ENCODE results near the gene LMF1. TPM values are rescaled to one million over a fixed set of nuclear protein-coding genes. Genes with fewer than 3 reads are reported as not detected.

LMF1 gene
- total RNA-seq, 2 donors from 2014 or later, result 15.8 to 20.1 TPM

DNA sequence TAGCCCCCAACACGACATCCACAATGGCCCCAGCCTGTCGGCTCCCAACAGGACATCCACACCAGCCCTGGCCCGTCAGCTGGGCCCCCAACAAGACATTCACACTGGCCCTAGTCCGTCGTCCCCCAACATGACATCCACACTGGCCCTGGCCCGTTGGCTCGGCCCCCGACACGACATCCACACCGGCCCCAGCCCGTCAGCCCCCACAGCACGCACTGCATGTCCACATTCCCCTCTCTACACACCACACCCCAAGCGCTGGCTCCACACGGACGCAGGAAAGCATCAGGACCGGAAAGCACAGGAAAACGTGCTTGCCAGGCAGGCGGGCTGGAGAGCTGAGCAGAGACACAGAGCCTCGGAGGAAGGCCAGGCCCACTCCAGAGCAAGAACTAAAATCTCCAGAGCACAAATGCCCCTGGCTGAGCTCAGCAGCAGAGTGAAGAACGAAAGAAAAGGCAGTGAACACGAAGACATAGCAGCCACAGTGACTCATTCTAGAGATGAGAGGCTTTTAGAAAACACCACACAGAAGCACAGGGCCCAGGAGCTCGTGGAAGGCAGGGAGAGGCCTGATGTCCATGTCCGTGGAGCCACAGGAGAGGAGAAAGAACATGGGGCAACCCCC is 50.6 kb downstream of the LMF1 start:
- ATAC-seq, result no peak
- intact Hi-C loops (cut with DNase I), result no loop called here
- no peaks in the 10 kb centered on the region for H3K9me3 ChIP-seq

GRCh38 chr16:919658-920050 is 51.1 kb downstream of the LMF1 start:
- Histone ChIP-seq H3K27me3 (no peaks in the 10 kb centered on the region), H3K9me3 (no peaks in the 10 kb centered on the region), H3K4me1 (no peaks in the 10 kb centered on the region), H3K27ac (peak overlapping the region in 2 of 4 donors; percentile 43), H3K36me3 (replicated peaks in 1 of 2; ENCODE audit: insufficient read depth in 1 of 2, low read depth in 2 of 2) (no peaks in the 10 kb centered on the region), H3K4me3 (no peak overlapping the region)
- TF ChIP-seq, protein P1, sequence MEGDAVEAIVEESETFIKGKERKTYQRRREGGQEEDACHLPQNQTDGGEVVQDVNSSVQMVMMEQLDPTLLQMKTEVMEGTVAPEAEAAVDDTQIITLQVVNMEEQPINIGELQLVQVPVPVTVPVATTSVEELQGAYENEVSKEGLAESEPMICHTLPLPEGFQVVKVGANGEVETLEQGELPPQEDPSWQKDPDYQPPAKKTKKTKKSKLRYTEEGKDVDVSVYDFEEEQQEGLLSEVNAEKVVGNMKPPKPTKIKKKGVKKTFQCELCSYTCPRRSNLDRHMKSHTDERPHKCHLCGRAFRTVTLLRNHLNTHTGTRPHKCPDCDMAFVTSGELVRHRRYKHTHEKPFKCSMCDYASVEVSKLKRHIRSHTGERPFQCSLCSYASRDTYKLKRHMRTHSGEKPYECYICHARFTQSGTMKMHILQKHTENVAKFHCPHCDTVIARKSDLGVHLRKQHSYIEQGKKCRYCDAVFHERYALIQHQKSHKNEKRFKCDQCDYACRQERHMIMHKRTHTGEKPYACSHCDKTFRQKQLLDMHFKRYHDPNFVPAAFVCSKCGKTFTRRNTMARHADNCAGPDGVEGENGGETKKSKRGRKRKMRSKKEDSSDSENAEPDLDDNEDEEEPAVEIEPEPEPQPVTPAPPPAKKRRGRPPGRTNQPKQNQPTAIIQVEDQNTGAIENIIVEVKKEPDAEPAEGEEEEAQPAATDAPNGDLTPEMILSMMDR (IDR thresholded peaks at IDR 0.05), result no peak
- no peak for TF ChIP-seq POLR2A (IDR thresholded peaks at IDR 0.05)
- intact Hi-C loops (cut with DNase I), result no loop called here
- DNase-seq (no peak), ATAC-seq (no peak)
- 90% methylated on average over 11 of the region's 15 CpGs; no CpG with 5 or more reads in 1 of the 2 donors for WGBS, 2 donors

More for the DNA sequence above, 50.6 kb downstream of the LMF1 start:
- H3K36me3 ChIP-seq (replicated peaks in 1 of 2; ENCODE audit: insufficient read depth in 1 of 2, low read depth in 2 of 2), result no peaks in the 10 kb centered on the region
- peak overlapping the region in 2 of 4 donors; percentile 43 for H3K27ac ChIP-seq
- no peaks in the 10 kb centered on the region for H3K27me3 ChIP-seq
- WGBS, 2 donors, result 79 to 80% methylated on average over 21 to 23 of the region's 23 CpGs
- no peak overlapping the region for H3K4me3 ChIP-seq
- TF ChIP-seq POLR2A (IDR thresholded peaks at IDR 0.05), result no peak
- TF ChIP-seq, protein P1 (IDR thresholded peaks at IDR 0.05), result no peak
- no peaks in the 10 kb centered on the region for H3K4me1 ChIP-seq
- DNase-seq, result no peak

GRCh38 chr16:918741-919657 is 51.8 kb downstream of the LMF1 start:
- Histone ChIP-seq H3K4me3 (no peak overlapping the region), H3K36me3 (replicated peaks in 1 of 2; ENCODE audit: insufficient read depth in 1 of 2, low read depth in 2 of 2) (no peaks in the 10 kb centered on the region), H3K27me3 (no peaks in the 10 kb centered on the region), H3K27ac (no peak overlapping the region), H3K9me3 (no peaks in the 10 kb centered on the region), H3K4me1 (peaks cover 2% of the 10 kb centered on the region)
- 92 to 94% methylated on average over 7 to 44 of the region's 47 CpGs for WGBS, 2 donors
- no peak for TF ChIP-seq POLR2A (IDR thresholded peaks at IDR 0.05)
- TF ChIP-seq, protein P1 (IDR thresholded peaks at IDR 0.05), result no peak
- intact Hi-C loops (cut with DNase I), result no loop called here
- DNase-seq, result no peak
- no peak for ATAC-seq

- Histone ChIP-seq H3K27ac (no peak overlapping the region), H3K4me1 (peaks cover 10% of the 10 kb centered on the region), H3K4me3 (no peak overlapping the region), H3K27me3 (no peaks in the 10 kb centered on the region), H3K9me3 (no peaks in the 10 kb centered on the region), H3K36me3 (replicated peaks in 1 of 2; ENCODE audit: insufficient read depth in 1 of 2, low read depth in 2 of 2) (no peaks in the 10 kb centered on the region)
- WGBS, 2 donors, result 78 to 90% methylated on average over 20 of the region's 20 CpGs
- DNase-seq (no peak), ATAC-seq (no peak)
- TF ChIP-seq POLR2A (IDR thresholded peaks at IDR 0.05), result no peak
- TF ChIP-seq, protein P1 (IDR thresholded peaks at IDR 0.05), result no peak
- intact Hi-C loops (cut with DNase I), result no loop called here
These were observed 52.7 kb downstream of the LMF1 start for GRCh38 chr16:918068-918467.
